ENCODE data around the gene ZNF625.

Gene ZNF625

DNA sequence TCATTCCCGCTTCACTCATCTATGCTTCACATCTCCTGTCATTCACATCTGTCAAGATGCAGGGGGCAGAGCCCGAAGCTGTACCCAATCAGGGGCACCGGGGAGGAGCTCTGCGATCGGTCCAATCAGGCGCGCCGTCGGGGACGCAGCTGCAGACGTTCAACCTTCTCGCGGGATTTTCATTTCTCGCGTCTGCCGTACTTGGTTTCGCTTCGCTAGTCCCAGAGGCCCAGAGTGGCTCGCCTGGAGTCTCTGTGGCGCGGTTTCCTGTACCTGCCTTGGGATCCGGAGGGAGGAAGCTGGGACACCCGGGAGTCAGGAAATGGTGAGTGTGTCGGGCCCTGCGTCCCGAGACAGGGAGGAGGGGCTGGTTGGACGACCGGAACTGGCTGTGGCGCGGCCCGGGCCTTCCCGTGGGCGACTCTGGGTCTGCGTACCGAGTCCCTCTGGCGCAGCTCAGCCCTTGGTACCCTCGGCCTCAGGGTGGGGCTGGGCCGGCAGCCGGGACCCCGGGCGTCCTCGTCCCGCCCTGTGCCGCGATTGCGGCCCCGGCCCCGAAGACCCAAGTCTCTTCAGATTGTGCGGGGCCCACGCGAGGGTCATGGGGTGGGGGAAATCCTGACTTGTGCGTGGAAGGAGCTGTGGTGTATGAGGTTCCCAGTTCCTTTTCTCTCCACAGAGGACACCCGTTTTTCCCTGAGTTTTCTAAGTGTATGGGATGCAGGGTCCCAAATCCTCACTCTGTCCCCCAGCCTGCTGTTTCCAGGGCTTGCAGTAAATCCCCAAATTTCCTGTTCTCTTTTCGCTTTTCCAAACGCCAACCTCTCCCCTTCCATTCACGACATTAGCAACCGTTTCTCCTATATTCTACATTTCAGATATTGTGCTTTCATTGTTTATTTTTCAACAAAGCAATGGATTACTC is 6.6 kb upstream of the ZNF625 start, which contains the start of gene ZNF136:
ZNF136 (plus strand) TSS at position 215 of the 925 bp plus-strand sequence; CDS start at position 323, 108 bp downstream.
- TF ChIP-seq POLR2A (IDR thresholded peaks at IDR 0.05; ENCODE audit: extremely low read depth, insufficient read length): peak; percentile 53
- TF ChIP-seq MYC (IDR thresholded peaks at IDR 0.05; ENCODE audit: low read depth, low read length): no peak
- TF ChIP-seq, protein P1, sequence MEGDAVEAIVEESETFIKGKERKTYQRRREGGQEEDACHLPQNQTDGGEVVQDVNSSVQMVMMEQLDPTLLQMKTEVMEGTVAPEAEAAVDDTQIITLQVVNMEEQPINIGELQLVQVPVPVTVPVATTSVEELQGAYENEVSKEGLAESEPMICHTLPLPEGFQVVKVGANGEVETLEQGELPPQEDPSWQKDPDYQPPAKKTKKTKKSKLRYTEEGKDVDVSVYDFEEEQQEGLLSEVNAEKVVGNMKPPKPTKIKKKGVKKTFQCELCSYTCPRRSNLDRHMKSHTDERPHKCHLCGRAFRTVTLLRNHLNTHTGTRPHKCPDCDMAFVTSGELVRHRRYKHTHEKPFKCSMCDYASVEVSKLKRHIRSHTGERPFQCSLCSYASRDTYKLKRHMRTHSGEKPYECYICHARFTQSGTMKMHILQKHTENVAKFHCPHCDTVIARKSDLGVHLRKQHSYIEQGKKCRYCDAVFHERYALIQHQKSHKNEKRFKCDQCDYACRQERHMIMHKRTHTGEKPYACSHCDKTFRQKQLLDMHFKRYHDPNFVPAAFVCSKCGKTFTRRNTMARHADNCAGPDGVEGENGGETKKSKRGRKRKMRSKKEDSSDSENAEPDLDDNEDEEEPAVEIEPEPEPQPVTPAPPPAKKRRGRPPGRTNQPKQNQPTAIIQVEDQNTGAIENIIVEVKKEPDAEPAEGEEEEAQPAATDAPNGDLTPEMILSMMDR (IDR thresholded peaks at IDR 0.05; ENCODE audit: low read depth, low read length): no peak
- peak within 1 kb of the TSS; percentile 97 for H3K4me3 ChIP-seq (ENCODE audit: low read depth, low read length)
- peak; percentile 96 for DNase-seq (ENCODE audit: low read depth)

DNA sequence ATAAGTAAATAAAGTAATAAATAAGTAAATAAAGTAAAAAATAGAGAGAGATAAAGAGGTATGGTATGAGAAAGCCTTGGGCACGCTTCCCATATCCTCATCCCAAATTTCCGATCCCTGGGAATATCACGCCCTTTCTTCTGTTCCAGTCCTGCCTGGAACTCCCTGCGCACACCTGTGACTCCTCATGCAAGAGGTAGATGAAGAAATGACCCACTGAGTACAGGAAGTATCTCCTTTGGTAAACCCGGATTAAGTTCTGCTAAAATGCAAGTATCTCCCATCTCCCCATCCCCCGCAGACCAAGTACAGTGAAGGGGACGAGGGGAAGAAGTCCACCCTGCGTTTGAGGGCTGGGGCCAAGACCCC is 6.0 kb upstream of the ZNF625 start:
- no peak for DNase-seq (ENCODE audit: low read depth)
- H3K4me3 ChIP-seq (ENCODE audit: low read depth, low read length): peak overlapping the region; percentile 97
- TF ChIP-seq MYC (IDR thresholded peaks at IDR 0.05; ENCODE audit: low read depth, low read length): no peak
- TF ChIP-seq, protein P2, sequence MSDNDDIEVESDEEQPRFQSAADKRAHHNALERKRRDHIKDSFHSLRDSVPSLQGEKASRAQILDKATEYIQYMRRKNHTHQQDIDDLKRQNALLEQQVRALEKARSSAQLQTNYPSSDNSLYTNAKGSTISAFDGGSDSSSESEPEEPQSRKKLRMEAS (IDR thresholded peaks at IDR 0.05; ENCODE audit: low read depth, low read length): no peak
- no peak for TF ChIP-seq POLR2A (IDR thresholded peaks at IDR 0.05; ENCODE audit: extremely low read depth, insufficient read length)
- TF ChIP-seq, protein P1 (IDR thresholded peaks at IDR 0.05; ENCODE audit: low read depth, low read length): no peak

DNA sequence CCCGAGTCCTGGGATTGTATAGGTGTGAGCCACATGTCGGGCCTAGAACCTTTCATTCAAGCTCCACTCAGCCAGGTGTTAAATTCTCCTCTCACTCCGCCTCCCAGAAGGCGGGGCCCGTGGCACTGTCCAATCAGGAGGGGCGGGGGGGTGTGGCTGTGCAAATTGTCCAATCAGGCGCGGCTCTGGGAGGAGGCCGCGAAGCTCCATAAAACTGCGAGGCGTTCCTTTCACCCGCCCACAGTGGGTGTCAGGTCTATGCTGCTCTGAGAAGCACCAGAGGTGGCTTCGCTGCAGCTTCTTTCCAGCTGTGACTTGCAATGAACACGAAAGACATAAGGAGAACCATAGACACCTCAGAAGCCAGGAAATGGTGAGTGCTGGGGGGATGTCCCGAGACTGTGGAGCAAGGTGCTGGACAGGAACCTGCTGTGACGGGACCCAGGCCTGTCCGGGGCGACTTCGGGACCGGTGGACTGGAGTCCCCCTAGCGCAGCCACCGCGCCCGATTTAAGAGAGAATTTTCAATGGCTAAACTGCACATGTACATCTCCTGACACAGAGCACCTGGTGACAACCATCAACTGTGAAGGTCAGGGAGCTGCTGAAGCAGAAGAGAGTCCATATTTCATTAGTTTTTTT is 3.4 kb upstream of the ZNF625 start:
- H3K4me3 ChIP-seq (ENCODE audit: low read depth, low read length): no peak overlapping the region
- peak; percentile 2 for DNase-seq (ENCODE audit: low read depth)
- TF ChIP-seq, protein P1 (IDR thresholded peaks at IDR 0.05; ENCODE audit: low read depth, low read length): no peak
- no peak for TF ChIP-seq POLR2A (IDR thresholded peaks at IDR 0.05; ENCODE audit: extremely low read depth, insufficient read length)
- no peak for TF ChIP-seq MYC (IDR thresholded peaks at IDR 0.05; ENCODE audit: low read depth, low read length)
- TF ChIP-seq, protein P2 (IDR thresholded peaks at IDR 0.05; ENCODE audit: low read depth, low read length): no peak

DNA sequence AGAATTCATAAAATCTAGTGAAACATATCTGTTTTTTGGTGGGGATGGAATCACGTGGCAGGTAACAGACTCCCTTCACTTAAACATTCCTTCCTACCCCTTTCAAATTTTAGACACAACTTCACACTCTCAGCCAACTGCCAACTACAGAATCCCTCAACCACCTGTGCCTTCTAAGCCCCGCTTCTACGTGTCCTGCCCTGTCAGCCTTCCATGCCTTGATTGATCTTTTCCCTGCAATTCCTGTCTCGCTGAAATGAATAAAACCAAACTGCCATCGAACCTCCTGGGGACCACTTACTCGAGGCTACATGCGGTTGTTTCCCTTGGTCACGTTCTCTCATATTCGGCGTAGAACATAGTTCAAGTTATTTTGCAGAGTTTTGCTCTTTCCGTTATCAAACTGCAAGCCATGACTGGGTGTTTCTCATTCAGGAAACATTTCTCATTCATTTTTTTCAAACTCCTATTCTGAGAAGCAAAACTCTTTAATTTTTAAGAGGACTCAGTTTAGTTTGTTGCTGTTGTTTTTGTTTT is 1.1 kb downstream of the ZNF625 start:
- no peak for DNase-seq (ENCODE audit: low read depth)
- H3K4me3 ChIP-seq (ENCODE audit: low read depth, low read length): peak overlapping the region; percentile 11
- TF ChIP-seq, protein P1 (IDR thresholded peaks at IDR 0.05; ENCODE audit: low read depth, low read length): no peak
- TF ChIP-seq MYC (IDR thresholded peaks at IDR 0.05; ENCODE audit: low read depth, low read length) (no peak), POLR2A (IDR thresholded peaks at IDR 0.05; ENCODE audit: extremely low read depth, insufficient read length) (no peak)
- TF ChIP-seq, protein P2 (IDR thresholded peaks at IDR 0.05; ENCODE audit: low read depth, low read length): no peak

DNA sequence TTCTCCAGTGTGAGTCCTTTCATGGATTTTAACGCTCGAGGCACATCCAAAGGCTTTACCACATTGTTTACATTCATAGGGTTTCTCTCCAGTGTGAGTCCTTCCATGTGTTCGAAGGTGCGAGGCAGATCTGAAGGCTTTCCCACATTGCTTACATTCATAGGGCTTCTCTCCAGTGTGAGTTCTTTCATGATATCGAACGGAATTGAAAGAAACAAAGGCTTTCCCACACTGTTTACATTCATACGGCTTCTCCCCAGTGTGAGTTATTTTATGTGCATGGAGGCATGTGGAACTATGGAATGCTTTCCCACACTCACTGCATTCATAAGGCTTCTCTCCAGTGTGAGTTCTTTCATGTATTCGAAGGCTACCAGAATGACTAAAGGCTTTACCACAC is 11.2 kb downstream of the ZNF625 start:
- no peak for DNase-seq (ENCODE audit: low read depth)
- TF ChIP-seq MYC (IDR thresholded peaks at IDR 0.05; ENCODE audit: low read depth, low read length) (no peak), POLR2A (IDR thresholded peaks at IDR 0.05; ENCODE audit: extremely low read depth, insufficient read length) (no peak)
- TF ChIP-seq, protein P2 (IDR thresholded peaks at IDR 0.05; ENCODE audit: low read depth, low read length): no peak
- TF ChIP-seq, protein P1 (IDR thresholded peaks at IDR 0.05; ENCODE audit: low read depth, low read length): no peak
- no peak overlapping the region for H3K4me3 ChIP-seq (ENCODE audit: low read depth, low read length)
